ENCODE measurements around the gene SFMBT1.

DNA sequence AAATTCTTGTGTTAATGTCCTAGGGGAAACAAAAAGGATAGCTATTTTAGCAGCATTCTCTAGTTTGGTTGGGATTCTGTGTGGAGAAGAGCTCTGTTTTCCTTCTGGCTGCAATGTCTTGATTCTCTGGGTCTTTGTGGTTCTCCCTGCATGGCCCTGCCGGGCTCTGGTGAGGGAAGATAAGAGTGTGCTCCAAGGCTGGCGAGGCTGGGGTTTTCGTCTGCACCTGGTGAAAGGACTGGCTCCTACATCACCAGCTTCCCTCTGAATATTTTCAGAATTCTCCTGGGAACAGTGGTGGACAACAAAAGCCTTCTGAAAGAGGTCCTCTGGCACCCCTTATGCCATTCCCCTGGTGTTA, 38.1 kb upstream of the SFMBT1 start:
- TF ChIP-seq POLR2AphosphoS5 (IDR thresholded peaks at IDR 0.05; ENCODE audit: low read depth, low read length) (no peak), TAF1 (IDR thresholded peaks at IDR 0.05; ENCODE audit: borderline replicate concordance, insufficient read depth, low read length) (no peak), FOXP2 (optimal IDR thresholded peaks at IDR 0.05; ENCODE audit: borderline replicate concordance, extremely low read depth, extremely low read length, insufficient read depth) (no peak)
- TF ChIP-seq, protein P1, sequence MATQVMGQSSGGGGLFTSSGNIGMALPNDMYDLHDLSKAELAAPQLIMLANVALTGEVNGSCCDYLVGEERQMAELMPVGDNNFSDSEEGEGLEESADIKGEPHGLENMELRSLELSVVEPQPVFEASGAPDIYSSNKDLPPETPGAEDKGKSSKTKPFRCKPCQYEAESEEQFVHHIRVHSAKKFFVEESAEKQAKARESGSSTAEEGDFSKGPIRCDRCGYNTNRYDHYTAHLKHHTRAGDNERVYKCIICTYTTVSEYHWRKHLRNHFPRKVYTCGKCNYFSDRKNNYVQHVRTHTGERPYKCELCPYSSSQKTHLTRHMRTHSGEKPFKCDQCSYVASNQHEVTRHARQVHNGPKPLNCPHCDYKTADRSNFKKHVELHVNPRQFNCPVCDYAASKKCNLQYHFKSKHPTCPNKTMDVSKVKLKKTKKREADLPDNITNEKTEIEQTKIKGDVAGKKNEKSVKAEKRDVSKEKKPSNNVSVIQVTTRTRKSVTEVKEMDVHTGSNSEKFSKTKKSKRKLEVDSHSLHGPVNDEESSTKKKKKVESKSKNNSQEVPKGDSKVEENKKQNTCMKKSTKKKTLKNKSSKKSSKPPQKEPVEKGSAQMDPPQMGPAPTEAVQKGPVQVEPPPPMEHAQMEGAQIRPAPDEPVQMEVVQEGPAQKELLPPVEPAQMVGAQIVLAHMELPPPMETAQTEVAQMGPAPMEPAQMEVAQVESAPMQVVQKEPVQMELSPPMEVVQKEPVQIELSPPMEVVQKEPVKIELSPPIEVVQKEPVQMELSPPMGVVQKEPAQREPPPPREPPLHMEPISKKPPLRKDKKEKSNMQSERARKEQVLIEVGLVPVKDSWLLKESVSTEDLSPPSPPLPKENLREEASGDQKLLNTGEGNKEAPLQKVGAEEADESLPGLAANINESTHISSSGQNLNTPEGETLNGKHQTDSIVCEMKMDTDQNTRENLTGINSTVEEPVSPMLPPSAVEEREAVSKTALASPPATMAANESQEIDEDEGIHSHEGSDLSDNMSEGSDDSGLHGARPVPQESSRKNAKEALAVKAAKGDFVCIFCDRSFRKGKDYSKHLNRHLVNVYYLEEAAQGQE (IDR thresholded peaks at IDR 0.05; ENCODE audit: insufficient read depth in 1 of 2, low read depth in 2 of 2, low read length in 2 of 2), result no peak

All from PFSK-1 (cell line).